ENCODE measurements around the gene GLT8D2. TPM values are rescaled to one million over a fixed set of nuclear protein-coding genes. Genes with fewer than 3 reads are reported as not detected.

Gene GLT8D2
- total and polyA plus RNA-seq, 2 experiments from 2014 or later = 4.2 to 8.5 TPM

DNA sequence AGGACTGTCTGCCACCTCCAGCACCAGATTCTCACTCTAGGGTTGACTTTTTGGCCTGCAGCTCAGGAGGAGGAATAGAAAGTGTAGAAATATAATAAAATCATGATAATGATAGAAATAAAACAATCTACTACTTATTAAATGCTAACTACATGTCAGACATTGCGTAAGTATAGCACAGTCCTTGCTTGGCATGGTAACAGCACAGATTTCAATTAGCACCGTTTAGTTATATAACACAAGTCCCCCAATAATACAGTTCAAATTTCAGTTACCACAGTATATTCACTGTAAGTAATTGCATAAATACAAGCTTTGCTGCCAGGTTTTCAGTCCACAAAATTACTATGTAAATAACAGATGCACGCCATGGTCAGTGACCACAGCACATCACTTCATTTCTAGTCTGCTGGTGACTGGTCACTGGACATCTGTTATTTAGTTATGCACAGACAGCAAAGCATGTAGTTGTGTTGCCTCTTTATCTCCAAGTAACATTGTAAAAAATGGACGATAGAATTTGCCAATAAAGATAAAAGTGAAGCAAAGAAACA is 6.5 kb upstream of the GLT8D2 start (continued):
- TF ChIP-seq, protein P1, sequence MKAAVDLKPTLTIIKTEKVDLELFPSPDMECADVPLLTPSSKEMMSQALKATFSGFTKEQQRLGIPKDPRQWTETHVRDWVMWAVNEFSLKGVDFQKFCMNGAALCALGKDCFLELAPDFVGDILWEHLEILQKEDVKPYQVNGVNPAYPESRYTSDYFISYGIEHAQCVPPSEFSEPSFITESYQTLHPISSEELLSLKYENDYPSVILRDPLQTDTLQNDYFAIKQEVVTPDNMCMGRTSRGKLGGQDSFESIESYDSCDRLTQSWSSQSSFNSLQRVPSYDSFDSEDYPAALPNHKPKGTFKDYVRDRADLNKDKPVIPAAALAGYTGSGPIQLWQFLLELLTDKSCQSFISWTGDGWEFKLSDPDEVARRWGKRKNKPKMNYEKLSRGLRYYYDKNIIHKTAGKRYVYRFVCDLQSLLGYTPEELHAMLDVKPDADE (IDR thresholded peaks at IDR 0.05) = no peak
- TF ChIP-seq JUNB (IDR thresholded peaks at IDR 0.05; ENCODE audit: unreplicated experiment) = no peak
- TF ChIP-seq, protein P2, sequence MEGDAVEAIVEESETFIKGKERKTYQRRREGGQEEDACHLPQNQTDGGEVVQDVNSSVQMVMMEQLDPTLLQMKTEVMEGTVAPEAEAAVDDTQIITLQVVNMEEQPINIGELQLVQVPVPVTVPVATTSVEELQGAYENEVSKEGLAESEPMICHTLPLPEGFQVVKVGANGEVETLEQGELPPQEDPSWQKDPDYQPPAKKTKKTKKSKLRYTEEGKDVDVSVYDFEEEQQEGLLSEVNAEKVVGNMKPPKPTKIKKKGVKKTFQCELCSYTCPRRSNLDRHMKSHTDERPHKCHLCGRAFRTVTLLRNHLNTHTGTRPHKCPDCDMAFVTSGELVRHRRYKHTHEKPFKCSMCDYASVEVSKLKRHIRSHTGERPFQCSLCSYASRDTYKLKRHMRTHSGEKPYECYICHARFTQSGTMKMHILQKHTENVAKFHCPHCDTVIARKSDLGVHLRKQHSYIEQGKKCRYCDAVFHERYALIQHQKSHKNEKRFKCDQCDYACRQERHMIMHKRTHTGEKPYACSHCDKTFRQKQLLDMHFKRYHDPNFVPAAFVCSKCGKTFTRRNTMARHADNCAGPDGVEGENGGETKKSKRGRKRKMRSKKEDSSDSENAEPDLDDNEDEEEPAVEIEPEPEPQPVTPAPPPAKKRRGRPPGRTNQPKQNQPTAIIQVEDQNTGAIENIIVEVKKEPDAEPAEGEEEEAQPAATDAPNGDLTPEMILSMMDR (conservative IDR thresholded peaks at IDR 0.05; ENCODE audit: low read depth in 2 of 2) = no peak
- TF ChIP-seq EZH2phosphoT487 (IDR thresholded peaks at IDR 0.05; ENCODE audit: unreplicated experiment) = no peak
- no peak for TF ChIP-seq ZNF331 (CRISPR knock-in tag; IDR thresholded peaks at IDR 0.05; ENCODE audit: low read depth)
- no peak for TF ChIP-seq STAT1 (IDR thresholded peaks at IDR 0.05; ENCODE audit: unreplicated experiment)
- TF ChIP-seq ZNF114 (CRISPR knock-in tag; IDR thresholded peaks at IDR 0.05) = no peak

DNA sequence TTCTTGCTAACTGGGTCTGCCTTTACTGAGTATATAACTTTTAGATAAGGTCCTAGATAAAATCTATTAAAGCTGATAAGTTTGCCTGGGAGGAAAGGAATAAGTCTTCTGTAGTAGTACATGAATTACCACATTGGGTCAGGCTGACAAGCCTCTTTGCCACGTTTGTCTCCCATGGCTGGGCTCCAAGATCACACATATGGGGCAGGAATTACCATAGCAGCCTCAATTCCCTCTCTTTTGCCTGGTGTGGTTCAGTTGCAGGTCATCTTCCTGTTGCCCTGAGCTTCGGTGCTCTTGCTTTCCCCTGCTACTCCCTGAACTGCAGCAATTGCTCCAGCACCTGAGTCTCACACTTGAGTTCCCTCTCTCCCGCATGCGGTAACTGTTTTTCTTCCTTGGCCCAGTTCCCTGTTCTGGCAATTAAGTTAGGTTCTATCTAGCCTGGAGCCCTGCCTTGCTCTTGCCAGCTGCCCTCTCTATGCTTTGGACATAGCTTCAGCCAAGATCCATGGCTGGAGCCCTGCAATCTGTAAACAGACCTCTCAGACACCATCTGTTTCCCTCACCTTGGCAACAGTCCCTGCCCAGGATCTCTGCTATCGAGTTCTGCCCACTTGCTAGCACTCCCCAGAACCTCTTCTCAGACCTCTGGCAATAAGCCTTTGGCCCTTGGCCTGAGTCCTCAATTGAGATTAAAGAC is 5.8 kb upstream of the GLT8D2 start:
- peaks cover 4% of the 10 kb centered on the region; the same call in 1 of the 2 replicates for H3K27me3 ChIP-seq (ENCODE audit: insufficient read depth)
- ATAC-seq (no peak), DNase-seq (ENCODE audit: low spot score) (no peak)
- Mint-ChIP-seq H3K27ac (no peak overlapping the region), H3K36me3 (ENCODE audit: low read depth) (no peaks in the 10 kb centered on the region), H3K4me1 (peaks cover 17% of the 10 kb centered on the region), H3K9me3 (no peaks in the 10 kb centered on the region; the same call in 2 of the 3 replicates), H3K27me3 (ENCODE audit: insufficient read depth, low read depth, poor library complexity) (peaks cover 5% of the 10 kb centered on the region), H3K4me3 (no peak overlapping the region)
- no peak overlapping the region for H3K27ac ChIP-seq (ENCODE audit: low read depth)
- no peak overlapping the region for H3K4me3 ChIP-seq
- peaks cover 11% of the 10 kb centered on the region; the same call in 1 of the 2 replicates for H3K4me1 ChIP-seq (ENCODE audit: insufficient read depth)
- no peaks in the 10 kb centered on the region for H3K79me2 ChIP-seq (replicated peaks; ENCODE audit: insufficient read depth)
- peak overlapping the region; percentile 30 for H2AFZ ChIP-seq
- TF ChIP-seq, protein P2 (conservative IDR thresholded peaks at IDR 0.05; ENCODE audit: low read depth in 2 of 2) = no peak
- no peaks in the 10 kb centered on the region for H4K20me1 ChIP-seq (replicated peaks; ENCODE audit: insufficient read depth)
- H3K9me2 ChIP-seq (ENCODE audit: insufficient read depth) = no peaks in the 10 kb centered on the region
- H3K4me2 ChIP-seq = no peak overlapping the region
- no peaks in the 10 kb centered on the region for H3F3A ChIP-seq (replicated peaks; ENCODE audit: low read depth)
- H3K36me3 ChIP-seq (ENCODE audit: insufficient read depth) = no peaks in the 10 kb centered on the region
